GM13976 (cell line): ENCODE data around the gene CALB2.

Source experiments
- DNase-seq: peaks from one replicate; pipeline ENCODE4 v3.0.0; 2012; ENCODE audit warnings: low spot score
- CTCF ChIP-seq: IDR thresholded peaks from 2 replicates; pipeline ENCODE4 v1.5.1; 2012; ENCODE audit warnings: borderline replicate concordance, mild to moderate bottlenecking; ENCODE audit not compliant: insufficient read depth; ENCODE audit errors: extremely low read depth, missing control alignments, control extremely low read depth
- in situ Hi-C: fragments of 300-500 bp; cut with MboI; formaldehyde crosslinking; loops from one replicate; pipeline ENCODE4 v1.12.0; 2022; ENCODE audit warnings: low sequenced_read_pairs, mixed read lengths, inconsistent platforms; ENCODE audit not compliant: unreplicated experiment

Gene CALB2

GRCh38 chr16:71337631-71338030 is 20.9 kb upstream of the CALB2 start:
- no peak for DNase-seq
- TF ChIP-seq CTCF, result no peak
- in situ Hi-C loops, result no loop called here

GRCh38 chr16:71338193-71338592 is 20.3 kb upstream of the CALB2 start:
- in situ Hi-C loops, result no loop called here
- TF ChIP-seq CTCF, result no peak

GRCh38 chr16:71338632-71339031 is 19.9 kb upstream of the CALB2 start:
- TF ChIP-seq CTCF, result no peak
- DNase-seq, result no peak
- in situ Hi-C loops, result no loop called here

More at GRCh38 chr16:71338193-71338592, 20.3 kb upstream of the CALB2 start:
- DNase-seq, result no peak

GRCh38 chr16:71339236-71340171 is 19.0 kb upstream of the CALB2 start:
- DNase-seq, result no peak
- TF ChIP-seq CTCF, result no peak
- in situ Hi-C loops, result no loop called here

- no peak for TF ChIP-seq CTCF
- DNase-seq, result no peak
- in situ Hi-C loops, result no loop called here
These were observed 18.1 kb upstream of the CALB2 start for GRCh38 chr16:71340406-71340805.

- no peak for TF ChIP-seq CTCF
- no peak for DNase-seq
- in situ Hi-C loops, result no loop called here
These were observed 16.6 kb upstream of the CALB2 start for GRCh38 chr16:71341881-71342280.
